ENCODE measurements around the gene GRIN2C. TPM values are rescaled to one million over a fixed set of nuclear protein-coding genes. Genes with fewer than 3 reads are reported as not detected.
A peak's percentile ranks its signal among the peaks of the same experiment; 100 is the strongest.

The GRIN2C gene
- total RNA-seq, 1 donor: under 0.01 TPM

DNA sequence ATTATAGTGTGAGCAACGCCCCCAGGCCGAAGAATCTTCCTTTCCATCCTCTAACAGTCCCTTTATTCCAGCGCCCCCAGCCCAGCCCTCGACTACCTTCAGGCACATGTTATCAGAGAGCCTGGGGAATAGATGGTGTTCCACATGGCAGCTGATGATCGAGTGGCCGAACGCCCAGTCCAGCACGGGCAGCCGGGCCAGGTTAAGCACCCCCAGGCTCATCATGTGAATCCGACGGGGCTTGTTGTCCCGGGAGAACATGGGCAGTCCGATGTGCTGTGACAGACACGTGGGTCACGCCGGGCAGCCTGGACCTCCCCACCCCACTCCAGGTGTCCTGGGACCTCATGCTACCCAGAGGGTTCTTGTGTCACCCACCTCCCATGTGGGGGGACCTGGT lies 19.6 kb upstream of the GRIN2C start:
- TF ChIP-seq, protein P1, sequence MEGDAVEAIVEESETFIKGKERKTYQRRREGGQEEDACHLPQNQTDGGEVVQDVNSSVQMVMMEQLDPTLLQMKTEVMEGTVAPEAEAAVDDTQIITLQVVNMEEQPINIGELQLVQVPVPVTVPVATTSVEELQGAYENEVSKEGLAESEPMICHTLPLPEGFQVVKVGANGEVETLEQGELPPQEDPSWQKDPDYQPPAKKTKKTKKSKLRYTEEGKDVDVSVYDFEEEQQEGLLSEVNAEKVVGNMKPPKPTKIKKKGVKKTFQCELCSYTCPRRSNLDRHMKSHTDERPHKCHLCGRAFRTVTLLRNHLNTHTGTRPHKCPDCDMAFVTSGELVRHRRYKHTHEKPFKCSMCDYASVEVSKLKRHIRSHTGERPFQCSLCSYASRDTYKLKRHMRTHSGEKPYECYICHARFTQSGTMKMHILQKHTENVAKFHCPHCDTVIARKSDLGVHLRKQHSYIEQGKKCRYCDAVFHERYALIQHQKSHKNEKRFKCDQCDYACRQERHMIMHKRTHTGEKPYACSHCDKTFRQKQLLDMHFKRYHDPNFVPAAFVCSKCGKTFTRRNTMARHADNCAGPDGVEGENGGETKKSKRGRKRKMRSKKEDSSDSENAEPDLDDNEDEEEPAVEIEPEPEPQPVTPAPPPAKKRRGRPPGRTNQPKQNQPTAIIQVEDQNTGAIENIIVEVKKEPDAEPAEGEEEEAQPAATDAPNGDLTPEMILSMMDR (IDR thresholded peaks at IDR 0.05; ENCODE audit: insufficient read depth, low read length): no peak
- DNase-seq (ENCODE audit: low read depth): no peak
- no peak overlapping the region for H3K4me3 ChIP-seq (ENCODE audit: low read depth, low read length)

DNA sequence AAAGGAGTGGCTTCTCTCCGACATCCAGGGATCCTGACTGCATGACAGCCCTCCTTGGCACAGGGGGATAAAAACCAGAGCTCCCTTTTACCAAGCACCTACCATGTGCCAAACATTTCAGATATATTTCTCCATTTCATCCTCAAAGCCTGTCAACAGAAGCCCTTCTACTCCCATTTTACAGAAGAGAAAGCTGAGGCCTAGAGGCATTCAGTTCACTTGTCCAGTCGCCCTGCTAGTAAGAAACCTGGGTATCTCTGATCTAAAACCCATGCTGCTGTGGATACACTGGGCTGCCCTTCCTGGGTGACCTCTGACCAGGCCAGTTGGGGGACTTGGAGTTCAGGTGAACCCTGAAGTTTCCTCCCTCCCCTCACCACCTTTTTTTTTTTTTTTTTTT lies 19.0 kb upstream of the GRIN2C start:
- DNase-seq (ENCODE audit: low read depth): no peak
- TF ChIP-seq, protein P1 (IDR thresholded peaks at IDR 0.05; ENCODE audit: insufficient read depth, low read length): no peak
- no peak overlapping the region for H3K4me3 ChIP-seq (ENCODE audit: low read depth, low read length)

DNA sequence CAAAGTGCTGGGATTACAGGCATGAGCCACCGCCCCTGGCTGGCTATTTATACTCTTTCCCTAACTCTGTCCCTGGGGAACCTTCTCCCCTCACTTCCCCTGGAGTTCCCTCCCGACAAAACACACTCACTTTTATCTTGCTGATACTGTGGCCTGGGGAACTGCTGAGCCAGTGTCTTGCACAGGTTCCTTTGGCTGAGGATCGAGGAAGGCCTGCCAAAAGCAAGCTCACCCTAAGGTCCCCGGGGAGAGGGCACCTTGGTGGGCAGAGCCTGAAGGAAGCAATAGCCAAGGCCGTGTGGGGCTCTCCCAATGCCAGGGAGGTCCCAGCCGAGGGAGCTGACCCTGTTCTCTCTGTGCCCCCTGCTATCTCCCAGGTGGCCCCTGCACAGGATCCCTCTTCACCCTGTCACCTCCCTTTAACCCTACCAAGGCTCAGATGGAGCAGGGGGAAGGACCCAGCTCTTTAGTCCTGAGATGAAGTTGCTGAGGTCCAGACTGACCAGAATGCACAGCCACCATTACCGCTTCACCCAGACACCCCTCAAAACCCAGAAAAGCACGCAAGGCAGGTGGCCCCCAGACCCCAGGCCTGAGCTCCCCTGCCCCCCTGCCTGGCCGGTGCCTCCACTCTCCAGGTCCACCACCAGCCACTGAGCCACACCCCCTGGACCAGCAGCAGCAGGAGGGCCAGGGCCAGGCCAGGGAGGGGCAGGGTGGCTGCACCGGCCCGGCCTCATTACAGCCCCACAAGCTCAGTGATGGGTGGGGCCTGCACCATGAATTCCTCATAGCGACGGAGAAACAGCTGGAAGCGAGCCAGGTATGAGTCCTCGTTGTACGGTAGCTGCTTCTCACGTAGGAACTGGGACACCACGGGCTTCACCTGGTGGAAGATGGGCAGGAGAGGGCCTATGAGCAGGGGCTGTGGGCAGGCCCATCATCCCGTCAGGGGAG lies 18.2 kb upstream of the GRIN2C start:
- DNase-seq (ENCODE audit: low read depth): peak; percentile 60
- H3K4me3 ChIP-seq (ENCODE audit: low read depth, low read length): no peak overlapping the region
- TF ChIP-seq, protein P1 (IDR thresholded peaks at IDR 0.05; ENCODE audit: insufficient read depth, low read length): no peak

DNA sequence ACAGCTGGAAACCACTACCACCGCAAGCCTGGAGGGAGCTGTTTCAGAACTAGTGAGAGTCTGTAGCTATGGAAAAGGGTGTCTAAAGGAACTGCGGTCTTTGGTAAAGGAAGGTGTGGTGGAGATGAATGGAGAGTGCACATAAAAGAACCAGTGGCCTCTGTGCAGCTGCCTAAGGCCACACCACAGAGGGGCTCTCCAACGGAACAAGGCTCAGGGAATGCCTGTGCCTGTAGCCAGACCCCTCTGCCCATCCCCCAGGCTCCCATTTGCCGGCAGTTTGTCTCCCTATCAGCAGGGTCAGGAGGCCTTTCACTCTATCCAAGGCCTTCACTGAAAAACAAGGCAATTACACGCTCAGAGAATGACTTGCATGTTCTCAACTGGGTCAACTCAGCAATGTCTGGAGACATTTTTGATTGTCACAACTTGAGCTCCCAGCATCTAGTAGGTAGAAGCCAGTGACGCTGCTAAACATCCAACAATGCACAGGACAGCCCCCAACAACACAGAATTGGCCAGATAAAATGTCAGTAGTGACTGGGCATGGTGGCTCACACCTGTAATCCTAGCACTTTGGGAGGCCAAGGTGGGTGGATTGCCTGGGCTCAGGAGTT lies 16.4 kb upstream of the GRIN2C start:
- DNase-seq (ENCODE audit: low read depth): no peak
- no peak overlapping the region for H3K4me3 ChIP-seq (ENCODE audit: low read depth, low read length)
- TF ChIP-seq, protein P1 (IDR thresholded peaks at IDR 0.05; ENCODE audit: insufficient read depth, low read length): no peak

DNA sequence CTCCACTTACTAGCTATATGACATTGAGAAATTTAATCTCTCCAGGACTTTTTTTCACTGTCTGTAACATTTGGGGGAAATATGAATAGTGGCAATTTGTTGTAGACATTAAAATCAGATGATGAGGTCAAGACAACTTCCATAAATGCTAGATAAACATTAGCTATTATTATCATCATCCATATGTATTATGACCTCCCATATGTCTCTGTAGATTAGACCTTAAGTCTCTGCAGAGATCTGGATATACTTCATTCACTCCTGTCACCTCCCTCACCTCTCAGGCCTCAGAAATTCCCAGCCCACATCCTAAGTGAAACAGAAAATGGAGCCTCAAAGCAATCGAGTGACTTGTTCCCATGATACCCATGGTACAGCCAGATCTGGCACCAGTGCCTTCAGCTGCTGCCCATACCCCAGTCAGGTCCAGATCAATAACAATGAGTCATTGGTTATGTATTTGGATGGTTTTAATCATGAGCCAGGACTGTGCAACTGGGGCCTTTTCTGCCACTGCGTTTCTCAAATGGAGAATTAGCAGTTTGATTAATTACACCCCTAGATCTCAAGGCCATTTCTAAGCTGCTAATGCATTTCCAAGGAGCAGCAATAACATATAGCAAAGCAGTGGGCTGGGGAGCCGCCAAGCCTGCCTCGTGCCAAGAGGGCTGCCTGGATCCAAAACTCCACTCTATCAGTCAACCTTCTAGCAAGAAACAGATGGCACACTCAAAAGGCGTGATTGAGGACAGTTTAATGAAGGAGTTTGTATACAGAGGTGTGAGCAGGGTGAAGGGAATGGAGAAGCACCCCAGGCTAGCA lies 15.7 kb upstream of the GRIN2C start:
- H3K4me3 ChIP-seq (ENCODE audit: low read depth, low read length): no peak overlapping the region
- TF ChIP-seq, protein P1 (IDR thresholded peaks at IDR 0.05; ENCODE audit: insufficient read depth, low read length): no peak
- no peak for DNase-seq (ENCODE audit: low read depth)

DNA sequence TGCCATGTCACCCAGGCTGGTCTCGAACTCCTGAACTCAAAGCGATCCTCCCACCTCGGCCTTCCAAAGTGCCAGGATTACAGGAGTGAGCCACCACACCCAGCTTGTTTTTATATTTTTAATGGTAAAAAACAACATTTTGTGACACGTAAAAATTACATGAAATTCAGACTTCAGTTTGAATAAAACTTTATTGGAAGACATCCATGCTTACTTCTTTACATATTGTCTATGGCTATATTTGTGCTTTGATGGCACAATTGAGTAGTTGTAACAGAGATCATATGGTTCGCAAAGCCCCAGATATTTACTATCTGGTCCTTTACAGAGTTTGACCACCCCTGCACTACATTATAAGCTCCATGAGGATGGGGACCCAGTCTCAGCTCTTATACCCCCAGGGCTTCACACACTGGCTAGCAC lies 14.9 kb upstream of the GRIN2C start:
- no peak overlapping the region for H3K4me3 ChIP-seq (ENCODE audit: low read depth, low read length)
- TF ChIP-seq, protein P1 (IDR thresholded peaks at IDR 0.05; ENCODE audit: insufficient read depth, low read length): no peak
- no peak for DNase-seq (ENCODE audit: low read depth)

All from fibroblast of the aortic adventitia (primary cell).